Small intestine (tissue), 7 donors: ENCODE data around the gene RUNX1. TPM values are rescaled to one million over a fixed set of nuclear protein-coding genes. Genes with fewer than 3 reads are reported as not detected.

Source experiments
- DNase-seq, 2 donors: peaks; one replicate each; pipeline versions ENCODE4 v3.0.0 to v3.0.0-alpha.2; 2013
- FAIRE-seq: peaks from 2 replicates; lab custom pipeline; 2012; peaks lifted over from hg19 to GRCh38; lab: Jason Lieb, UNC
- H3K27ac ChIP-seq, 3 donors: one replicate each; pipeline ENCODE4 v1.5.1; 2013; ENCODE audit warnings: low read length in 2 of 3, mild to moderate bottlenecking in 2 of 3, control low read depth in 1 of 3, inconsistent platforms in 1 of 3, low read depth in 1 of 3, moderate library complexity in 1 of 3
- H3K27me3 ChIP-seq, 3 donors: one replicate each; pipeline ENCODE4 v1.6.1; 2013; ENCODE audit warnings: low read length in 3 of 3, inconsistent platforms in 1 of 3; ENCODE audit not compliant: control insufficient read depth in 3 of 3, insufficient read depth in 3 of 3
- H3K36me3 ChIP-seq, 3 donors: one replicate each; pipeline ENCODE4 v1.6.1; 2013; ENCODE audit warnings: low read length in 3 of 3, inconsistent platforms in 1 of 3, low read depth in 1 of 3, mild to moderate bottlenecking in 1 of 3, moderate library complexity in 1 of 3; ENCODE audit not compliant: control insufficient read depth in 3 of 3, insufficient read depth in 2 of 3
- H3K4me1 ChIP-seq, 3 donors: one replicate each; pipeline ENCODE4 v1.6.1; 2013; ENCODE audit warnings: low read length in 2 of 3, inconsistent platforms in 1 of 3, low read depth in 1 of 3, mild to moderate bottlenecking in 1 of 3, moderate library complexity in 1 of 3; ENCODE audit not compliant: control insufficient read depth in 3 of 3, insufficient read depth in 2 of 3
- H3K4me3 ChIP-seq, 3 donors: one replicate each; pipeline ENCODE4 v1.5.1; 2013; ENCODE audit warnings: low read length in 3 of 3, control low read depth in 1 of 3, inconsistent platforms in 1 of 3, low read depth in 1 of 3, mild to moderate bottlenecking in 1 of 3, moderate library complexity in 1 of 3
- H3K9me3 ChIP-seq, 2 donors: one replicate each; pipeline ENCODE4 v1.6.1; 2013; ENCODE audit warnings: low read depth in 1 of 2, low read length in 1 of 2; ENCODE audit not compliant: control insufficient read depth in 2 of 2, insufficient read depth in 1 of 2
- WGBS, 3 donors: extraction: QIAGEN DNeasy Blood & Tissue Kit; methylation state at CpG; one replicate each; pipeline ENCODE4 v1.1.7; 2013; 5-methylcytosine and 5-hydroxymethylcytosine counted together
- polyA plus RNA-seq, 4 donors: library from polyadenylated mRNA; stranded (reverse) in 3 of 4; unstranded in 1 of 4; fragments of 200-250 nt in 3 of 4; fragments of 120-200 nt in 1 of 4; gene quantifications; one replicate each; pipeline versions ENCODE4 v1.2.1 to v1.2.3, GENCODE V29; 2013
- donor health status: healthy with polysubstance abuse.
- donor health status: control.
- donor health status: control.
- donor health status: Bipolar disorder and iron deficiency.
- donor health status: healthy.

Gene RUNX1
- polyA plus RNA-seq, 4 donors = 2.5 to 6.2 (median 4.5) TPM

DNA sequence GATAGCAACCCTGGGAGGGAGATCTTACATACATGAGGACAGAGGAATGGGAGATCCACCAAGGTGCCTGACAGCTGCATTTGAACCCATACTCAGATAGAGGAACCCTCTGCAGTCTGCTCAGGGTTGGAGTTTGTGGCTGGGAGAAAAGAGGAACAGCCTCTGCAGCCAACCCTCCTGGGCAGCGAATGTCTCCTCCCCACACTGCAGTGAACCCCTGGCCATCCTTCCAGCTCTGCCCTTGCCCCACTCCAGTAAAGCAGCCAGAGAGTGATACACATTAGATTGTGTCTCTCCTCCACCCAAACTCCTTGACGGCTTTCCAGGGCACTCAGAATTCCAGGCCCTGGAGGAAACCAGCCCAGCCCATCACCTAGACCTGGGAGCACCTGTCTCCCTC lies 137.7 kb downstream of the RUNX1 start:
- Histone ChIP-seq H3K4me3 (no peak overlapping the region), H3K36me3 (no peaks in the 10 kb centered on the region), H3K9me3 (no peaks in the 10 kb centered on the region), H3K4me1 (peaks cover 7 to 9% (median 8%) of the 10 kb centered on the region in 3 donors), H3K27me3 (no peaks in the 10 kb centered on the region), H3K27ac (no peak overlapping the region)
- no peak for DNase-seq
- no peak for FAIRE-seq
- WGBS, 3 donors = 61 to 87% (median 72%) methylated on average over 2 of the region's 2 CpGs

DNA sequence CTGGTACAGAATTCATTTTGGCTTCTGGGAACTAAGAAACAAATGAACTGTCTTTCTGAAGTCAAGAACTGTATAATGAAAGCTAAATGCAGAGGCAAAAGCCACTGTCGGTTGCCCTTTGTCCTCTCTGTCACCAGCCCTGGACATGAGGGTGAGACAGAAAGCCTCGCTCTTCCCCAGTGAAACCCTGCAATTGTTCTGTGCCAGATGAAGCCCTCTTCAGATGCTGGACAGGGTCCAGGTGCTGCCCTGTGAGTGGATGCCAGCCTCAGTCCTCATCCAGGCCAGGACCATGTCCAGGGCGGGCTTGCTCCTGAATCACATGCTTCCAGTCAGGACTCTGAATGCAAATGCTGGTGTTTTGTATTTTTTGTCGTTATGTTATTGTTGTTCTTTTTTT lies 138.7 kb downstream of the RUNX1 start:
- Histone ChIP-seq H3K27ac (no peak overlapping the region), H3K9me3 (no peaks in the 10 kb centered on the region), H3K27me3 (no peaks in the 10 kb centered on the region), H3K4me3 (no peak overlapping the region), H3K36me3 (no peaks in the 10 kb centered on the region), H3K4me1 (peaks cover 7 to 9% (median 8%) of the 10 kb centered on the region in 3 donors)
- 51 to 72% (median 67%) methylated on average over 4 of the region's 4 CpGs for WGBS, 3 donors
- FAIRE-seq = no peak
- peak; percentile 45 to 67 for DNase-seq

DNA sequence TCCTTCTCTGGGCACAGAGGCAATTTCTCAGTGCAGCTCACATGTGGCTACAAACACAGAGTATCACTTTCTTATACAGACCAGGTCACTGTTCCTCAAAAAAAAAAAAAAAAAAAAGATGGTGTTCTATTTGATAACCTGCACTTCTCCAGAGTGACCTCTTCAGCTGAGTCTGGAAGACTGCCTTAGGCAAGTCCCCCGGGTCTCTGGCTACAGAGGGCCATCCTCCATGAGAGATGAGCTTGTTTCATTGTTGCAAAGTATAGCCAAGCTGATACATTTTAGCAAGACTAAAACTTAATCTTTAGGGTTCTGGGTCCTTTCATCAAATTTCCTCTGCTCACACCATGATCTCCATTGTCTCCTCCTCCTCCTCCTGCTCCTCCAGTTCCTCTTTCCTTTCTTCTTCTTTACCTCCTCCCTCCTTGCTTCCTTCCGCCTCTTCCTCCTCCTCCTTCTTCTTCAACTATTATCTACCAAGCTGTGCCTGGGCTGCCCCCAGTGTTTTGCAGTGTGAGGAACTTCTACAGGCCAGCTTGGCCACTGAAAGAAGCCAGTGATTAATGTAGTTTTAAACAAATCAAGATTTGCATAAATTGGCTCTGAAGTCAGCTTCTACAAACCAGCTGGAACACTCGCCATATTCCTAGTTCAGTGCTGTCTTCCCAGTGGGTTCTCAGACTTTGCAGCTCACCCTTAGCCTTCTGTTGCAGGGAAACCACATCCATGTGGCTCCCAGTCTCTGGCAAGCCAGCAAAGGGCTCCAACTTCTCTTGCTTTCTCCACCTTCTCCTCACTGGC lies 139.4 kb downstream of the RUNX1 start:
- WGBS, 3 donors = 66 to 82% (median 73%) methylated on average over 3 of the region's 3 CpGs
- no peak overlapping the region for H3K27ac ChIP-seq
- DNase-seq (peak in 1 of 2 donors; percentile 7), FAIRE-seq (no peak)
- no peaks in the 10 kb centered on the region for H3K36me3 ChIP-seq
- H3K27me3 ChIP-seq = no peaks in the 10 kb centered on the region
- H3K4me1 ChIP-seq = peaks cover 7 to 9% (median 8%) of the 10 kb centered on the region in 3 donors
- H3K9me3 ChIP-seq = no peaks in the 10 kb centered on the region
- H3K4me3 ChIP-seq = no peak overlapping the region

DNA sequence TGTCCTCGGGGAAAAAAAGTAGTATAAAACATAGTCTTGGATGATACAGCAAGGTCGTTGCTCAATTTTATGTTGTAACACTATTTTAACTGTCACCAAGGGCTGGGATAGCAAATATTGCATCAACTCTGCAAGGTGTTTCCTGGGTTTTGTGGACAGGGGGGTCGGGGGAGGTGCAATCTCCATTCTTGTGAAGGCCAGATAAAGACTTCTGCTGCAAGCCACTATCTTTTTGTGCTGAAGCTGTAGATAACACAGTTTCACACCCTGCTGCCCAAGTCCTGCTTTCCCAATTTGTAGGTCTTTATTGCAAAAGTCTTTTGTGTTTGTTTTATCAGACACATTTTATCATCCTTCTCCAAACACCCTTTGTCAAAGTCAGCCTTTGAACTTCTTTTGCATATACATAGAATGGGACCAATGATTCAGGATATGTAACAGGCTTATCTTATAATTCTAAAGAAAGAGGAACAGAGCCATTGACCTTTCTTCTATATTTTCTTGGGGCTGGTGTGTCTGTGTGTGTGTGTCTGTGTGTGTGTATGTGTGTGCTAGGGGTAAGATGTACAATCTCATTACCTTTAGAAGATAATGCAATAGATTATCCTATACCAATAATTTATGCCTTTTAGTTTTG lies 140.6 kb downstream of the RUNX1 start:
- no peaks in the 10 kb centered on the region for H3K36me3 ChIP-seq
- no peaks in the 10 kb centered on the region for H3K27me3 ChIP-seq
- peaks cover 7 to 9% (median 8%) of the 10 kb centered on the region in 3 donors for H3K4me1 ChIP-seq
- no peak overlapping the region for H3K4me3 ChIP-seq
- 9 to 32% (median 21%) methylated on average over 3 of the region's 3 CpGs for WGBS, 3 donors
- no peak for FAIRE-seq
- H3K27ac ChIP-seq = no peak overlapping the region
- DNase-seq = peak; percentile 23 to 60
- H3K9me3 ChIP-seq = no peaks in the 10 kb centered on the region

DNA sequence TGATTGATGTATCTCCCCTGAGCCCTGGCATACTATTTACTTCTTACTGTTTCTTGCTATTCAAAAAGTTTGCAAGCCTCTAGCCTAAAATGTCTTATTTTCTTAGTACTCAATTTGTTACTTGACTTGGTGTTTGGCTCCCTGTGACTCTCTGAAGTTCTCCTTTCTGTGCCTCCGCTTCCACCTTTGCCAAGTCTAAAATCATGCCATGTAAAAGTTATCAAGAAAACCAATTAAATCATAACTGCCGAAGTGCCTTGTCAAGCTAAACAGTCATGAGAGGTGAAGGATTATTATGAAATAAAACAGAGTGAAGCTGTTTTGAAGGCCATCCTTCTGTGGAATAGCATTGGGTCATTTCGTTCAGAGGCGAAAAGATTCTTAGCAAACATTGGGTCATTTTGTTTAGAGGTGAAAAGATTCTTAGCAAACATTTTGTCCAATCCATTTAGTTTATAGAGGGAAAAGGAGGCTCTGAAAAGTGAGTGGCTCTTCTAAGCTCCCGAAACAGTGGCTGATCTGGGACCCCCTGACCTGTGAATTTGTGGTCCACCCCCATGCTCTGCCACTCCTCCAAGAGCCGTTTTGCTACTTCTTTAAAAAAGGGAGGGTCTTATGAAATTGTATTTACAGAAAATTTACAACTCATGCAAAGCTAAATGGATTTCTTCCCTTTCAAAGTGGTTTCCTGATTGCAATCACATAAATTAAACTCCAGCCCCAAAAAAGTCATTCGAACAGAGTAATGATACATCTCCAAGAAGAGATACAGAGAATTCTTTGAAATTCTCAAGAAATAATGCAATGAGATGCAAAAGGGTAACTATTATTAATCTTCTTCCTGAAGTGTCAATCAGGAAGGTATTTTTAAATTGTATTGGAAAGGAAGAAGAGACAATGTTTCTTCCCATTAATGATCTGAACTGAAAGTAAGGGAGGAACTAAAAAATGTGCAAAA lies 141.4 kb downstream of the RUNX1 start:
- Histone ChIP-seq H3K4me1 (peaks cover 7 to 9% (median 8%) of the 10 kb centered on the region in 3 donors), H3K36me3 (no peaks in the 10 kb centered on the region), H3K9me3 (no peaks in the 10 kb centered on the region), H3K27me3 (no peaks in the 10 kb centered on the region), H3K27ac (no peak overlapping the region), H3K4me3 (no peak overlapping the region)
- DNase-seq = no peak
- FAIRE-seq = no peak
- 62 to 70% (median 69%) methylated on average over 7 of the region's 7 CpGs for WGBS, 3 donors

DNA sequence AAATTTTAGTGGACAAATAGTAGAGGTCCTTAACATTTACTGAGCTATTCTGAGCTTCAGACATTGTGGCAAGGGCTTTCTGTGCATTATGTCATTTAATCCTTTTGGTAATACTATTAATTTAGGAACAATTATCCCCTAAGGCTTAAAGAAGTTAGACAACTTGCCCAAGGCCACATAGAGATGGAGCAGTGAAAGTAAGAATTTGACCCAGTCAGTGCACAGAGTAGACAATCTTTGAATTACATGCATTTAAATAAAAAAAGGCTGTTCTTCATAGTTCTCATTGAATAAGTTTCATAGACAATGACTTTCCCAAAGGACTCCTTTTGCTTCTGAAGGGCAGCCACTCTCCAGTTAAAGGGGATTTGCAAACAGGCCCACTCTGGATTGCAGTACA lies 142.7 kb downstream of the RUNX1 start:
- FAIRE-seq (no peak), DNase-seq (no peak)
- no peak overlapping the region for H3K4me3 ChIP-seq
- H3K9me3 ChIP-seq = no peaks in the 10 kb centered on the region
- no peaks in the 10 kb centered on the region for H3K27me3 ChIP-seq
- H3K36me3 ChIP-seq = no peaks in the 10 kb centered on the region
- H3K4me1 ChIP-seq = peaks cover 7 to 9% (median 8%) of the 10 kb centered on the region in 3 donors
- no peak overlapping the region for H3K27ac ChIP-seq

DNA sequence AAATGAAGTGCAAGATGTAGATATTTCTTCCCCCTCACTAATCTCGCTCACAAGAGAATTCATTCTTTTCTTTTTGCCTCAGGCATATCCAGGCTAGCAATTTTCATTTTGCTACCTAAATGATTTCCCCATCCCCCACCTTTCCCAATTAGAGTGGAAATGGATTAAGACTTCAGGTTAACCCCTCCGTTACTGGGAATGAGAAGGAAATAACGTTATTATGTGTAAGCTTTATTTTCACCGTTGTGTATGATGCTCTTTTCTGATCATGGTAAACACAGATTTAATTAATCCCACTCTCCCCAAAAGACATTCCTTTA lies 143.9 kb downstream of the RUNX1 start:
- peaks cover 6 to 7% (median 6%) of the 10 kb centered on the region in 3 donors for H3K4me1 ChIP-seq
- H3K9me3 ChIP-seq = no peaks in the 10 kb centered on the region
- DNase-seq (no peak), FAIRE-seq (no peak)
- no peak overlapping the region for H3K4me3 ChIP-seq
- H3K27ac ChIP-seq = no peak overlapping the region
- no peaks in the 10 kb centered on the region for H3K36me3 ChIP-seq
- no peaks in the 10 kb centered on the region for H3K27me3 ChIP-seq
- 83 to 92% (median 91%) methylated on average over 4 of the region's 4 CpGs for WGBS, 3 donors

DNA sequence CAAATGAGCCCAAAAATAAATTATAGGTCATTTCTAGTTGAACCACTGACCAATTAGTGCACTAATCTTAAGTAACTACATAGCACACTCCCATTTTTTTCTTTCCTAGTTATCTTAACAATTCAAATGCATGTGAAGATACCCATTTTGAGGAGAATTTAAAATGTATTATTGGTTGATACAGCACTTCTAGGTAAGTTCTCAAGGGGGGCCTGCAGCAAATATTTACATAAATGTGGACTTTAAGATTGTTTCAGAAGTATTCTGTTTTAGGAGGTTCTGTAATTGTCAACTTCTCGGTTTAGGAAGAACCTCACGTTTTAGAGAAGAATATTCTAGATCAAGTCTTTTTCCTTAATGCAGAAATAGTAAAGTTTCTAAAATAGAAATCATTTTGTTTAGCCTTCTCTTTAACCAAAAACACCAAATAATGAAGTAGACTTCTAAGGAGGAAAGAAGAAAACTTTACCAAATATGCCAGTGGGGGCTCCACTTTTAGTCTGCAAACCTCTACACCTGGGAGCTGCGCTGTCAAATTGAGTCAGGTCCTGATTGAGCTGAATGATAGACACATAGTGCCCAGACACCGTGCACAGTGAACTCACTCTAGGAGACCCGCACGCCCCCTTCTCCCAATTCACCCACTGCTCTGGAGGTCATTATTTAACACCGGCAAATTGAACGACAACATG lies 144.4 kb downstream of the RUNX1 start:
- peaks cover under 1 to 7% (median 2%) of the 10 kb centered on the region in 3 donors for H3K4me1 ChIP-seq
- H3K4me3 ChIP-seq = no peak overlapping the region
- no peaks in the 10 kb centered on the region for H3K27me3 ChIP-seq
- FAIRE-seq (no peak), DNase-seq (no peak)
- H3K36me3 ChIP-seq = no peaks in the 10 kb centered on the region
- H3K9me3 ChIP-seq = no peaks in the 10 kb centered on the region
- 90 to 94% (median 94%) methylated on average over 8 of the region's 8 CpGs for WGBS, 3 donors
- no peak overlapping the region for H3K27ac ChIP-seq
